Tibial nerve (tissue), 4 donors: Measurements from ENCODE around the gene CAMK1D.

Source experiments
- CTCF ChIP-seq, 5 experiments: fragments of 200-600 bp in 3 of 5; fragments of 450-650 bp in 2 of 5; sonication (generic) in 3 of 5; IDR thresholded peaks; one replicate each; pipeline ENCODE4 v1.5.1; 2016 to 2019; ENCODE audit warnings: antibody characterized with exemption in 5 of 5, mild to moderate bottlenecking in 3 of 5, moderate library complexity in 2 of 5
- EP300 ChIP-seq, 2 donors: sonication (generic); formaldehyde crosslinking; IDR thresholded peaks; one replicate each; pipeline ENCODE4 v1.6.1; 2017; ENCODE audit warnings: antibody characterized with exemption in 2 of 2, mild to moderate bottlenecking in 1 of 2
- POLR2A ChIP-seq, 2 donors: fragments of 450-650 bp; IDR thresholded peaks; one replicate each; pipeline ENCODE4 v1.6.1; 2017; ENCODE audit warnings: antibody characterized with exemption in 2 of 2, mild to moderate bottlenecking in 2 of 2, moderate library complexity in 2 of 2

GRCh38 chr10:12755075-12755474 is 405.7 kb downstream of the CAMK1D start:
- no peak for TF ChIP-seq CTCF (IDR thresholded peaks at IDR 0.05)
- TF ChIP-seq POLR2A (IDR thresholded peaks at IDR 0.05), result no peak
- no peak for TF ChIP-seq EP300 (IDR thresholded peaks at IDR 0.05)
